Measurements from ENCODE around the gene ABCA8.
"Not testable (repeated sequence)": the region's sequence is repeated elsewhere in the genome, so short reads cannot be mapped to it uniquely, and the experiment has no call there.

The ABCA8 gene

DNA sequence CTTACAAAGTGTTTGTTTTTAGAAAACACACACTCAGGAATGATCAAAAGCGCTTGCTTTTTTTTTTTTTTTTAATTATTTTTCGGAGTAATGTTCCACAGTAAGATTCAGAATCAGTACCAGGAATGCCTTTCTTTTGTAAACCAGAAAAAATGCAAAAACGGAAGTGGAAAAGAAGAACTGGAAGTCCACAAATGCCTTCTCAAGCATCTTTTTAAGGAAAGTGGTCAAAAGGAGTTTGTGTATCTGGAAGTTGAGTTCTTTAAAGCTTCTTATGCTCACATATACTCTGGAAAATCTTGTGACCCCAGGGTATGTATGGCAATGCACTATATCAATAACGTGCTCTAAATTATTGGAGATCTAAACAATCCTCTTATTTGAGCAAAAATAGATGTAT lies 126.0 kb downstream of the ABCA8 start:
- DNase-seq (ENCODE audit: low read depth): no peak

DNA sequence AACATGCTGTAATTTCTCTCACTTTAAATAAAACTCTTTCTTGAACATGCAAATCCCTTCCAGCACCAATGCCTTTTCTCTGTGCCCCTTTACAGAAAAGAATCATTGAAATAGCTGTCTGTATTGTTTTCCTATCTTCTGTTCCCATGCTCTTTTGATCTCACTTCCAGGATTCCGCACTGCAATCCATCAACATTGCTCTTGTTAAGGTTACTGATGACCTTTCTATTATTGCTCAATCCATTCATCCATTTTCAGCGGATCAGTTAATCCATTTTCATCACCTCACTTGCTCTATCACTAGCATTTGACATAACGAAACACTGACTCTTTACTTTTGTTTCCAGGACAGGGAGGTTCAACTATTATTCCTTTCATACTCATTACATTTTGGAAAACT lies 130.5 kb downstream of the ABCA8 start:
- no peak for DNase-seq (ENCODE audit: low read depth)

DNA sequence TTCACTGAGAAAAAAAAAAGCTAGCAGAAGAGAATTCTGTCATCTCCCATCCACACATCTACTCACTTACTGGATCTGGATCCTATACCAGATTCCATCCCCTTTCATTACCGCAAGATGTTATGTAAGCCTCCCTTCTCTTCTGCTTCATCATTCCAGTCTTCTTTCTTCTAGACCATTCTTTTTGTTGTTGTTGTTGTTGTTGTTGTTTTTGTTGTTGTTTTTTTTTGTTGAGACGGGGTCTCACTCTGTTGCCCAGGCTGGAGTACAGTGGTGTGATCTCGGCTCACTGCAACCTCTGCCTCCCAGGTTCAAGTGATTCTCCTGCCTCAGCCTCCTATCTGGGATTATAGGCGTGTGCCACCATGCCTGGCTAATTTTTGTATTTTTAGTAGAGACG lies 131.0 kb downstream of the ABCA8 start:
- DNase-seq (ENCODE audit: low read depth): not testable (repeated sequence)

DNA sequence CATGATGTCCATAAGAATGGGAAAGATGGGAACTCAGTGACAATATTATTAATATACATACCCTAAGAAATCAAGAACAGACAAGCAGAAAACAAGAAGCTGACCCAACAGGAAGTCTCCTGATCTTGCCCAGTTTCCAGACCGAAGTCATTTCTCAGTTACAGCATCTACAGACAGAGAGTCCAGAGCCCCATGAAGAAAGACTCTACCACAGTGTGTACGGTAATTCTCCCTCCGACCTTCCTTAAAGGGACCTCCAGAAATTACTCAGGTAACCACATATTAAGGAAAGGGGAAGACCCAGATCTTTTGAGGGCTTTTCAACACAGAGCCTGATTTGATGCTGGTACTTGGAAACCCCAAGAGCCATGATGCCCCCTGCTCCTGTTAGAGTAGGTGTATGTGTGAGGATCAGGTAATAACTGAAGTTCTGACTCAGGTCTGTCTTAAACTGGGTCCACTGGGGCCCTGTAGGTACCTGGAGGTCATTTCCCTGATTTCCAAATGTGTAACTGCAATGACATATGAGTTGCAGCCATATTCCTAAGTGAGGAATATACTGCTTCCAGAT lies 132.4 kb downstream of the ABCA8 start:
- DNase-seq (ENCODE audit: low read depth): no peak

DNA sequence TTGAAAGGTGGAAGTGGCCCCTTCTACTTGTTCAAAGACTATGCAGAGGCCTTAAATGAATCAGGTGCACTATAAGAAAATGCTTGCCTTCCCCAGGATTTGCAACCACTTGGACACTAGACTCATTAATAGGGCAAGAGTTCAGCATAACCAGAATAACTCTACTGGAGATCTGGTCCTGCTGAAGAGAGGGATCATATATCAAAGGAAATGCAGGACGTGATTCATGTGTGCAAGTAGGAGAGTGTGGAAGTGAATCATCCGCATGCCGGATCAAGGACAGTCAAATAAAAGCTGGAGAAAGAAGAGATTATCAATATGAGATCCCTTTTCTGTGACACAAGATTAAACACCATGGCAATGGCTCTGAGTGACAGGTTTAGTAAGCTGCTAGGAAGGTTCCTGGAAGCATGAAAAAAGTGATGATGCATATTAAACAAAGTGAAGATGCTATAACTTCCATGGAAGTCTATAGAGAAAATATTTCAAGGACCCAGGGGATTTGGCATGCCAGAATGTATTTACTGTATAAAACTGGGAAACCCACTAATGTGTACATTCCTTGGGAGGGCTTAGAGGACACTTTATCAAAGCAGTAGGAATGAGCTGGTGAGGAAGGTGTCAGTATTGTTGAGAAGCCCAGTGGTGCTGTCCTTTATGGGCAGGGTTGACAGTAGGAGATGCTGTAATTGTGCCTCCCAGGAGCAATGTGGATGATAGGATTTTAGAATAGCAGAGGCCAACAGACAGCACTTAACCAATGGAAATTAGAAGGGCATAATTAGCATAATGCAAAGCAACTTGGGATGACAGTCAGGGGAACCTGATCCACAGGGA lies 133.1 kb downstream of the ABCA8 start:
- DNase-seq (ENCODE audit: low read depth): no peak

DNA sequence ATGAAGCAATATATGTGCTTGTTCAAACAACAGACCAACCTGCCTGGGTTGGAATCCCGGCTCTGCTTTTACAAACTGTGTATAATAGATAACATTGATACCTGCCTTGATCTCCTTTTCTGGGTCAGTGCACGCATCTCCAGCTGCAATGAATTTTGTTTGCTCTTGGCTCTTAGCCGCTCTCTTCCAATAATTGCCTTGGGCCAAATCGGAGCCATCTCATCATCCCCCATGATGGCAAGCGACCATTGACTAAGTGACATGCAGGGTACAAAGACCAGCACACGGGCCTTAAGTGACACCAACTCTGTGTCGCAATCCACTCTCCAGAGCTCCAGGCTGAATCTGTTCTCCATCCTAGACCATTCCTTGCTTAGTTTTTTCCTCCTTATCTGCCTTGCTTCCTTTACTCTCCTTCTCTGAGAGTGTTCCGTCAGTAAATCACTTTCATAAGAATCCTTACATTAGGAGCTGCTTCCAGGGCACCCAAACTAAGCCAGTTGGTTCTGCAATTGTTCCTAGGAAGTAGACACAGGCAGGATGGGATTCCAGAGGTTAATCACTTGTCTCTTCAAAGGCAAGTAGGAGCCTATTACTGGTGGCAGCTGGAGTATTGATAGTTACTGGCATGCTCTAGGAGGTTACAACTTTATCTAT lies 134.2 kb downstream of the ABCA8 start:
- DNase-seq (ENCODE audit: low read depth): no peak

DNA sequence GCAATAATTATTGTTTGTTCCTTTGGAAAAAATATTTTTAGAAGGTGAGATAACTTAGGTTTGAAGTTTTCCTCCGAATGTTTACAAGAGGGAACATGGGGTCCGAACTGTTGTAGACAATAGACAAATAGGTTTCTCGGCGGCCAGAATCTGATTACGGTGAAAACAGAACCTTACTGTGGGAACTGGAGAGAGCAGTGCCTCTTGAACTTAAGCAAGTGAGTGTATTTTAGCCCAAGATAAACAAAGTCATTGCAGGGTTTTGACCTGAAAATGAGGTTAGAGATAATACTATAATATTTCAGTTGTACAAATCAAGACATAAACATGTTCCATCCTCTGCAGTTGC lies 134.7 kb downstream of the ABCA8 start:
- no peak for DNase-seq (ENCODE audit: low read depth)

DNA sequence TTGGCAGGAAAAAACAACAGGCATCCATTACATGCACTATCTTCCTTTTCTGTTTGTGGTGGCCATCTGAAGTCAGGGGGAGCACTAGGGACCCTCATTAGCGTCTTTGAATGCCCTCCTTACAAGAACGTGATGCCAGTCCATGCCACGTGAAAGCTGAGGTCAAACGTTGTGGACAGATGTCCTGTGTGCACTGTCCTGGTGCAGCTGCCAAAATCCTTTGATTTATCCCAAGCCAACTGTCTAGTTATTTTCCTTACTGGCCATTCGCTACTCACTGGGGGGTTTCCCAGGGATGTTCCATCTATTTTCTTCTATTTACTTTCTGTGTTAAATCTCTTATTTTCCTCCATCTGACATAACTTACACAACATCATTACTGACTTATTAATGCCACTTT lies 135.7 kb downstream of the ABCA8 start:
- DNase-seq (ENCODE audit: low read depth): no peak
